H1 (cell line): ENCODE data around the gene CABP4. TPM values are rescaled to one million over a fixed set of nuclear protein-coding genes. Genes with fewer than 3 reads are reported as not detected.

ENCODE experiments used
- EZH2 ChIP-seq: fragments of 200-600 bp; sonication (generic); IDR thresholded peaks from 2 replicates; pipeline ENCODE4 v1.7.1; 2012; ENCODE audit warnings: low read depth, mild to moderate bottlenecking, moderate library complexity, low read length, inconsistent platforms; ENCODE audit not compliant: severe bottlenecking
- KDM4A ChIP-seq: IDR thresholded peaks from one replicate; pipeline ENCODE4 v1.7.1; 2012; ENCODE audit warnings: low read depth, mild to moderate bottlenecking, moderate library complexity, low read length, inconsistent platforms; ENCODE audit not compliant: severe bottlenecking
- KDM5A ChIP-seq: fragments of 200-600 bp; IDR thresholded peaks from 2 replicates; pipeline ENCODE4 v1.7.1; 2012; ENCODE audit warnings: mild to moderate bottlenecking, low read length, inconsistent platforms, mixed read lengths
- RBBP5 ChIP-seq: IDR thresholded peaks from 2 replicates; pipeline ENCODE4 v1.7.1; 2012; ENCODE audit warnings: low read depth, mild to moderate bottlenecking, inconsistent platforms, low read length, moderate library complexity, borderline replicate concordance
- SIN3A ChIP-seq, 2 experiments: IDR thresholded peaks in 1 of 2; conservative IDR thresholded peaks in 1 of 2; 2 replicates each; pipeline ENCODE4 v1.6.1; 2011 to 2012; ENCODE audit warnings: low read length in 2 of 2, improper control_type of control experiment in 1 of 2, low read depth in 1 of 2, mild to moderate bottlenecking in 1 of 2
- SP2 ChIP-seq: IDR thresholded peaks from 2 replicates; pipeline ENCODE4 v1.6.1; 2012; ENCODE audit warnings: mild to moderate bottlenecking, low read length, inconsistent platforms
- polyA plus RNA-seq, 7 experiments: library from polyadenylated mRNA; depleted of rRNA in 3 of 7; stranded (reverse) in 5 of 7; unstranded in 2 of 7; fragments of >200 nt in 5 of 7; fragments of 200-250 nt in 2 of 7; gene quantifications; 1 replicate in 5 of 7; 2 replicates in 1 of 7; 4 replicates in 1 of 7; pipeline versions ENCODE4 v1.2.1 to v1.2.3, GENCODE V29; 2011 to 2013; ENCODE audit warnings: missing spikeins in 2 of 7, mixed read lengths in 2 of 7
- total RNA-seq: library from RNA; stranded (reverse); fragmentation: NEBNext Ultra II Directional; extraction: Animal tissue kit (Norgen Biotek cat#: 25700); gene quantifications from 2 replicates; pipeline ENCODE4 v1.2.1, GENCODE V29; 2021

Gene CABP4
- total and polyA plus RNA-seq, 2 of the 8 experiments (the other 6 are each of a cell fraction or from before 2014, with no cell fraction given): not detected

- TF ChIP-seq EZH2 (no peak), RBBP5 (no peak), SP2 (no peak), SIN3A (conservative IDR thresholded peaks at IDR 0.05 in 1 of 2, IDR thresholded peaks at IDR 0.05 in 1 of 2; ENCODE audit: low read depth in 1 of 2, low read length in 2 of 2) (no peak), KDM5A (no peak), KDM4A (no peak)
Measured at GRCh38 chr11:67452141-67452952, 2.8 kb upstream of the CABP4 start, which contains the start of gene GPR152 (continued).
